Measurements from ENCODE around the gene TMEM82.

- no peak for TF ChIP-seq PHB2 (IDR thresholded peaks at IDR 0.05; ENCODE audit: partially characterized antibody)
- no peak for TF ChIP-seq EP300 (IDR thresholded peaks at IDR 0.05; ENCODE audit: low read depth in 2 of 2, low read length in 2 of 2)
- no peak for TF ChIP-seq EP300 (CRISPR knock-in tag; IDR thresholded peaks at IDR 0.05; ENCODE audit: borderline replicate concordance)
- no peak for TF ChIP-seq POLR2A (IDR thresholded peaks at IDR 0.05; ENCODE audit: insufficient read depth in 1 of 2, low read depth in 2 of 2, low read length in 2 of 2)
- TF ChIP-seq CTCF (CRISPR knock-in tag; IDR thresholded peaks at IDR 0.05), result no peak
- no peak for TF ChIP-seq RNF2 (conservative IDR thresholded peaks at IDR 0.05; ENCODE audit: low read depth)
- TF ChIP-seq, protein P1, sequence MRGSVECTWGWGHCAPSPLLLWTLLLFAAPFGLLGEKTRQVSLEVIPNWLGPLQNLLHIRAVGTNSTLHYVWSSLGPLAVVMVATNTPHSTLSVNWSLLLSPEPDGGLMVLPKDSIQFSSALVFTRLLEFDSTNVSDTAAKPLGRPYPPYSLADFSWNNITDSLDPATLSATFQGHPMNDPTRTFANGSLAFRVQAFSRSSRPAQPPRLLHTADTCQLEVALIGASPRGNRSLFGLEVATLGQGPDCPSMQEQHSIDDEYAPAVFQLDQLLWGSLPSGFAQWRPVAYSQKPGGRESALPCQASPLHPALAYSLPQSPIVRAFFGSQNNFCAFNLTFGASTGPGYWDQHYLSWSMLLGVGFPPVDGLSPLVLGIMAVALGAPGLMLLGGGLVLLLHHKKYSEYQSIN (CRISPR knock-in tag; IDR thresholded peaks at IDR 0.05; ENCODE audit: borderline replicate concordance), result no peak
- TF ChIP-seq BCLAF1 (IDR thresholded peaks at IDR 0.05), result no peak
- no peak for TF ChIP-seq GZF1 (CRISPR knock-in tag; IDR thresholded peaks at IDR 0.05)
- no peak for TF ChIP-seq EHMT2 (IDR thresholded peaks at IDR 0.05; ENCODE audit: borderline replicate concordance, low read depth, low read length)
Measured at GRCh38 chr1:15733218-15733725, 9.0 kb upstream of the TMEM82 start.
